K562 (cell line): ENCODE results near the gene EIF2AK3. TPM values are rescaled to one million over a fixed set of nuclear protein-coding genes. Genes with fewer than 3 reads are reported as not detected.
A peak's percentile ranks its signal among the peaks of the same experiment; 100 is the strongest.

Experiments
- ARID2 ChIP-seq: fragments of 450-650 bp; IDR thresholded peaks from 2 replicates; pipeline ENCODE4 v1.6.1; 2017; ENCODE audit warnings: antibody characterized with exemption, mild to moderate bottlenecking
- CBX2 ChIP-seq: fragments of 200-600 bp; sonication (generic); IDR thresholded peaks from one replicate; pipeline ENCODE4 v1.6.1; 2012; ENCODE audit warnings: mild to moderate bottlenecking, low read length, inconsistent platforms; ENCODE audit not compliant: insufficient read depth, poor library complexity, severe bottlenecking
- CBX3 ChIP-seq, 2 experiments: IDR thresholded peaks; 1 replicate in 1 of 2; 2 replicates in 1 of 2; pipeline ENCODE4 v1.6.1; 2012; ENCODE audit warnings: inconsistent platforms in 2 of 2, low read length in 2 of 2, borderline replicate concordance in 1 of 2, control low read depth in 1 of 2
- EWSR1 ChIP-seq: fragments of 450-650 bp; IDR thresholded peaks from 2 replicates; pipeline ENCODE4 v1.6.1; 2018; ENCODE audit warnings: borderline replicate concordance, mild to moderate bottlenecking, low read depth, moderate library complexity; ENCODE audit not compliant: partially characterized antibody
- GABPB1 ChIP-seq: sonication (generic); formaldehyde crosslinking; IDR thresholded peaks from 2 replicates; pipeline ENCODE4 v1.8.0; 2022; ENCODE audit warnings: mild to moderate bottlenecking, missing genetic modification reagents
- HOMEZ ChIP-seq: fragments of 250-450 bp; sonication (Bioruptor Pico); IDR thresholded peaks from 2 replicates; pipeline ENCODE4 v1.4.0; 2020; ENCODE audit warnings: mild to moderate bottlenecking, moderate library complexity
- MAX ChIP-seq: sonication (generic); formaldehyde crosslinking; IDR thresholded peaks from 2 replicates; pipeline ENCODE4 v1.9.0; 2022; ENCODE audit warnings: mild to moderate bottlenecking, missing genetic modification reagents
- MYBL2 ChIP-seq, 2 experiments: fragments of 450-650 bp in 1 of 2; sonication (generic) in 1 of 2; formaldehyde crosslinking in 1 of 2; IDR thresholded peaks; 2 replicates each; pipeline versions ENCODE4 v1.6.1 to v1.8.1; 2017 to 2022; ENCODE audit warnings: borderline replicate concordance in 1 of 2, inconsistent platforms in 1 of 2, low read depth in 1 of 2, mild to moderate bottlenecking in 1 of 2, missing genetic modification reagents in 1 of 2, moderate library complexity in 1 of 2
- NFRKB ChIP-seq: fragments of 450-650 bp; IDR thresholded peaks from 2 replicates; pipeline ENCODE4 v1.6.1; 2016; ENCODE audit warnings: low read depth
- PCBP1 ChIP-seq: fragments of 200-400 bp; formaldehyde crosslinking; IDR thresholded peaks from 2 replicates; pipeline ENCODE4 v1.6.1; 2018; ENCODE audit warnings: mild to moderate bottlenecking, low read depth, low read length; ENCODE audit not compliant: poor library complexity, severe bottlenecking
- PREB ChIP-seq: sonication (generic); formaldehyde crosslinking; IDR thresholded peaks from 2 replicates; pipeline ENCODE4 v1.8.1; 2023; ENCODE audit warnings: mild to moderate bottlenecking, missing genetic modification reagents
- SIX5 ChIP-seq, 2 experiments: IDR thresholded peaks; 2 replicates each; pipeline ENCODE4 v1.6.1; 2011; ENCODE audit warnings: low read length in 2 of 2, borderline replicate concordance in 1 of 2, low read depth in 1 of 2, mild to moderate bottlenecking in 1 of 2, moderate library complexity in 1 of 2; ENCODE audit not compliant: insufficient read depth in 1 of 2
- SMAD4 ChIP-seq: fragments of 250-450 bp; sonication (Bioruptor Pico); conservative IDR thresholded peaks from 2 replicates; pipeline ENCODE4 v1.8.0; 2021; ENCODE audit warnings: inconsistent platforms, mild to moderate bottlenecking, moderate library complexity
- TRIM25 ChIP-seq: fragments of 450-650 bp; IDR thresholded peaks from 2 replicates; pipeline ENCODE4 v1.7.0; 2016; ENCODE audit warnings: borderline replicate concordance
- ZFP30 ChIP-seq: fragments of 250-450 bp; sonication (Bioruptor Pico); IDR thresholded peaks from 2 replicates; pipeline ENCODE4 v1.8.0; 2022; ENCODE audit warnings: moderate library complexity, mild to moderate bottlenecking, inconsistent platforms, borderline replicate concordance
- ZNF263 ChIP-seq: sonication (generic); formaldehyde crosslinking; IDR thresholded peaks from 2 replicates; pipeline ENCODE4 v1.8.0; 2022; ENCODE audit warnings: mild to moderate bottlenecking, missing genetic modification reagents, borderline replicate concordance
- ZNF584 ChIP-seq: fragments of 200-800 bp; sonication (Bioruptor generic); IDR thresholded peaks from 2 replicates; pipeline ENCODE4 v1.6.1; 2016; ENCODE audit warnings: low read depth, mild to moderate bottlenecking, missing genetic modification characterization, missing compliant biosample characterization
- ZNF655 ChIP-seq: fragments of 250-450 bp; sonication (Bioruptor Pico); IDR thresholded peaks from 2 replicates; pipeline ENCODE4 v1.5.0; 2021
- ZSCAN32 ChIP-seq: fragments of 450-650 bp; formaldehyde crosslinking; IDR thresholded peaks from 2 replicates; pipeline ENCODE4 v1.4.0; 2020; ENCODE audit warnings: mild to moderate bottlenecking, moderate library complexity
- polyA plus RNA-seq, 8 experiments: library from polyadenylated mRNA; depleted of rRNA in 4 of 8; stranded (reverse) in 5 of 8; unstranded in 3 of 8; fragments of >200 nt; fragmentation: Nextera tagmentation in 2 of 8; fragmentation: Illumina TruSeq in 1 of 8; extraction: Ambion mirVana in 2 of 8; extraction: Trizol in 1 of 8; gene quantifications; 2 replicates each; pipeline versions ENCODE4 v1.2.1 to v1.2.3, GENCODE V29; 2011 to 2014; ENCODE audit warnings: inconsistent platforms in 1 of 8, missing spikeins in 1 of 8
- total RNA-seq, 7 experiments: library from RNA; depleted of rRNA in 6 of 7; stranded (reverse); fragments of >200 nt in 6 of 7; fragmentation: Illumina TruSeq in 2 of 7; extraction: Trizol in 2 of 7; gene quantifications; 2 replicates each; pipeline versions ENCODE4 v1.2.1 to v1.2.3, GENCODE V29; 2011 to 2021; ENCODE audit warnings: low replicate concordance in 1 of 7

EIF2AK3 gene
- total and polyA plus RNA-seq, 9 of the 15 experiments (the other 6 are each of a cell fraction or from before 2014, with no cell fraction given), result 1.7 to 11.6 (median 7.4) TPM

- no peak for TF ChIP-seq PREB (CRISPR knock-in tag)
- TF ChIP-seq MYBL2 (IDR thresholded peaks at IDR 0.05; ENCODE audit: low read depth), result peak; percentile 83
- TF ChIP-seq MYBL2 (CRISPR knock-in tag; IDR thresholded peaks at IDR 0.05; ENCODE audit: borderline replicate concordance), result no peak
- TF ChIP-seq ZNF584, result no peak; the same call in 1 of the 2 replicates
- no peak for TF ChIP-seq TRIM25
- TF ChIP-seq GABPB1 (CRISPR knock-in tag), result peak; percentile 43; the same call in 1 of the 2 replicates
- TF ChIP-seq CBX2, result no peak
- no peak for TF ChIP-seq ZNF655
- TF ChIP-seq CBX3 (IDR thresholded peaks at IDR 0.05; ENCODE audit: borderline replicate concordance in 1 of 2, low read length in 2 of 2), result 0 out of 3 replicates have a peak, but pooled peaks of 1 of the 2 experiments have one; percentile 13
- no peak for TF ChIP-seq ARID2
- TF ChIP-seq SIX5 (IDR thresholded peaks at IDR 0.05; ENCODE audit: borderline replicate concordance in 1 of 2, insufficient read depth in 1 of 2, low read depth in 1 of 2, low read length in 2 of 2), result no peak
- no peak for TF ChIP-seq ZNF263
- TF ChIP-seq ZSCAN32 (CRISPR knock-in tag), result no peak
- TF ChIP-seq NFRKB, result peak; percentile 78; the same call in 1 of the 2 replicates
- peak; percentile 32 for TF ChIP-seq SMAD4 (CRISPR knock-in tag)
- no peak for TF ChIP-seq ZFP30 (CRISPR knock-in tag)
- TF ChIP-seq PCBP1, result peak; percentile 39
- TF ChIP-seq EWSR1, result no peak
- TF ChIP-seq MAX, result no peak
- TF ChIP-seq HOMEZ, result 0 out of 2 replicates have a peak, but pooled peaks have one; percentile 10
Measured at GRCh38 chr2:88627055-88627855, at the start of gene EIF2AK3 (continued).
